Mesenchymal stem cell (in vitro differentiated cells and primary cell): ENCODE results near the gene FABP1.

Experiments
- DNase-seq: peaks from one replicate; pipeline ENCODE4 v3.0.0-alpha.2; 2013
- H2AFZ ChIP-seq: one replicate; pipeline ENCODE4 v1.6.1; 2013; ENCODE audit warnings: low read depth, mild to moderate bottlenecking, control low read depth, inconsistent platforms, low read length, moderate library complexity
- H2AK5ac ChIP-seq: 2 replicates; pipeline ENCODE4 v1.6.1; 2013; ENCODE audit warnings: low read length, moderate library complexity, mild to moderate bottlenecking, inconsistent platforms; ENCODE audit not compliant: severe bottlenecking
- H2BK120ac ChIP-seq: one replicate; pipeline ENCODE4 v1.6.1; 2013; ENCODE audit warnings: low read depth, mild to moderate bottlenecking, inconsistent platforms, low read length, moderate library complexity
- H2BK12ac ChIP-seq, 2 experiments: one replicate each; pipeline ENCODE4 v1.6.1; 2013; ENCODE audit warnings: inconsistent platforms in 2 of 2, low read length in 2 of 2, mild to moderate bottlenecking in 2 of 2, moderate library complexity in 2 of 2, control low read depth in 1 of 2
- H2BK15ac ChIP-seq: one replicate; pipeline ENCODE4 v1.6.1; 2013; ENCODE audit warnings: mild to moderate bottlenecking, low read depth, inconsistent platforms; ENCODE audit not compliant: poor library complexity, severe bottlenecking
- H2BK5ac ChIP-seq: 2 replicates; pipeline ENCODE4 v1.6.1; 2013; ENCODE audit warnings: low read depth, mild to moderate bottlenecking, low read length, control low read depth, inconsistent platforms; ENCODE audit not compliant: poor library complexity, severe bottlenecking
- H3K14ac ChIP-seq, 2 experiments: one replicate each; pipeline ENCODE4 v1.6.1; 2013; ENCODE audit warnings: inconsistent platforms in 2 of 2, low read length in 2 of 2, control low read depth in 1 of 2, mild to moderate bottlenecking in 1 of 2, moderate library complexity in 1 of 2
- H3K18ac ChIP-seq, 2 experiments: one replicate each; pipeline ENCODE4 v1.6.1; 2013; ENCODE audit warnings: inconsistent platforms in 2 of 2, low read length in 2 of 2, control low read depth in 1 of 2, low read depth in 1 of 2, mild to moderate bottlenecking in 1 of 2
- H3K23ac ChIP-seq, 2 experiments: one replicate each; pipeline ENCODE4 v1.6.1; 2013; ENCODE audit warnings: inconsistent platforms in 2 of 2, low read length in 2 of 2, mild to moderate bottlenecking in 2 of 2, moderate library complexity in 2 of 2, control low read depth in 1 of 2
- H3K27ac ChIP-seq: 2 replicates; pipeline ENCODE4 v1.5.1; 2013; ENCODE audit warnings: mild to moderate bottlenecking, moderate library complexity, low read length, control low read depth, inconsistent platforms; ENCODE audit not compliant: poor library complexity, severe bottlenecking
- H3K27me3 ChIP-seq, 2 experiments: 2 replicates each; pipeline versions ENCODE4 v1.6.1 to v1.7.0; 2013; ENCODE audit warnings: low read length in 2 of 2, mild to moderate bottlenecking in 2 of 2, moderate library complexity in 2 of 2, control low read depth in 1 of 2, inconsistent platforms in 1 of 2; ENCODE audit not compliant: control insufficient read depth in 1 of 2, insufficient read depth in 1 of 2
- H3K36me3 ChIP-seq, 2 experiments: 2 replicates each; pipeline versions ENCODE4 v1.6.1 to v1.7.0; 2013; ENCODE audit warnings: low read length in 2 of 2, control low read depth in 1 of 2, inconsistent platforms in 1 of 2, low read depth in 1 of 2, mild to moderate bottlenecking in 1 of 2; ENCODE audit not compliant: insufficient read depth in 2 of 2, control insufficient read depth in 1 of 2
- H3K4ac ChIP-seq, 2 experiments: one replicate each; pipeline ENCODE4 v1.6.1; 2013; ENCODE audit warnings: inconsistent platforms in 2 of 2, low read length in 2 of 2, mild to moderate bottlenecking in 2 of 2, moderate library complexity in 2 of 2, control low read depth in 1 of 2, low read depth in 1 of 2
- H3K4me1 ChIP-seq: 2 replicates; pipeline ENCODE4 v1.6.1; 2013; ENCODE audit warnings: low read depth, low read length, control low read depth; ENCODE audit not compliant: control insufficient read depth, insufficient read depth
- H3K4me2 ChIP-seq: 2 replicates; pipeline ENCODE4 v1.6.1; 2013; ENCODE audit warnings: low read length, mild to moderate bottlenecking, inconsistent platforms; ENCODE audit not compliant: poor library complexity, severe bottlenecking
- H3K4me3 ChIP-seq, 2 experiments: 2 replicates each; pipeline versions ENCODE4 v1.5.1 to v1.7.0; 2013; ENCODE audit warnings: low read length in 2 of 2, mild to moderate bottlenecking in 2 of 2, control low read depth in 1 of 2, low read depth in 1 of 2; ENCODE audit not compliant: insufficient read depth in 1 of 2
- H3K79me1 ChIP-seq: replicated peaks from 2 replicates; pipeline ENCODE4 v1.6.1; 2013; ENCODE audit warnings: mild to moderate bottlenecking, control low read depth, low read length, inconsistent platforms; ENCODE audit not compliant: poor library complexity, severe bottlenecking
- H3K9ac ChIP-seq: 2 replicates; pipeline ENCODE4 v1.7.0; 2013; ENCODE audit warnings: mild to moderate bottlenecking, low read length, moderate library complexity
- H3K9me3 ChIP-seq: 2 replicates; pipeline ENCODE4 v1.7.0; 2013; ENCODE audit warnings: mild to moderate bottlenecking, low read length; ENCODE audit not compliant: control insufficient read depth
- H4K8ac ChIP-seq: one replicate; pipeline ENCODE4 v1.6.1; 2013; ENCODE audit warnings: inconsistent platforms, mild to moderate bottlenecking, low read length, moderate library complexity
- H4K91ac ChIP-seq: one replicate; pipeline ENCODE4 v1.6.1; 2013; ENCODE audit warnings: mild to moderate bottlenecking, low read length, inconsistent platforms
- WGBS: methylation state at CpG from one replicate; pipeline ENCODE4 v1.1.7; 2013; ENCODE audit warnings: mixed read lengths; 5-methylcytosine and 5-hydroxymethylcytosine counted together

The FABP1 gene

GRCh38 chr2:88100489-88100858 lies 27.4 kb downstream of the FABP1 start:
- Histone ChIP-seq H2AFZ (no peak overlapping the region), H3K23ac (no peak overlapping the region), H3K14ac (no peak overlapping the region), H3K27ac (no peak overlapping the region), H4K8ac (no peak overlapping the region), H4K91ac (no peak overlapping the region), H3K36me3 (no peaks in the 10 kb centered on the region), H2BK5ac (no peak overlapping the region), H2BK15ac (no peak overlapping the region), H3K18ac (no peak overlapping the region), H3K4me1 (no peaks in the 10 kb centered on the region), H3K4ac (no peak overlapping the region), H3K4me3 (no peak overlapping the region), H2AK5ac (no peak overlapping the region), H3K4me2 (no peak overlapping the region), H2BK120ac (no peak overlapping the region), H3K27me3 (peaks cover 18 to 23% of the 10 kb centered on the region in 2 experiments), H3K79me1 (no peaks in the 10 kb centered on the region), H2BK12ac (no peak overlapping the region), H3K9ac (no peak overlapping the region), H3K9me3 (no peaks in the 10 kb centered on the region)
- 82% methylated on average over 3 of the region's 3 CpGs for WGBS
- no peak for DNase-seq

GRCh38 chr2:88099798-88100488 lies 27.9 kb downstream of the FABP1 start:
- Histone ChIP-seq H2BK15ac (no peak overlapping the region), H3K4ac (no peak overlapping the region), H2BK12ac (no peak overlapping the region), H4K8ac (no peak overlapping the region), H2AFZ (no peak overlapping the region), H3K14ac (no peak overlapping the region), H3K27ac (no peak overlapping the region), H3K23ac (no peak overlapping the region), H4K91ac (no peak overlapping the region), H3K9me3 (no peaks in the 10 kb centered on the region), H3K4me1 (no peaks in the 10 kb centered on the region), H3K27me3 (peaks cover 22 to 28% of the 10 kb centered on the region in 2 experiments), H3K36me3 (no peaks in the 10 kb centered on the region), H3K18ac (no peak overlapping the region), H2AK5ac (no peak overlapping the region), H3K79me1 (no peaks in the 10 kb centered on the region), H3K4me2 (no peak overlapping the region), H2BK5ac (no peak overlapping the region), H3K4me3 (no peak overlapping the region), H2BK120ac (no peak overlapping the region), H3K9ac (no peak overlapping the region)
- 11% methylated on average over 4 of the region's 5 CpGs for WGBS
- peak; percentile 22 for DNase-seq

- H2AFZ ChIP-seq = no peak overlapping the region
- H4K8ac ChIP-seq = no peak overlapping the region
- H3K36me3 ChIP-seq = no peaks in the 10 kb centered on the region
- no peak for DNase-seq
- no peaks in the 10 kb centered on the region for H3K9me3 ChIP-seq
- no peak overlapping the region for H3K4ac ChIP-seq
- no peak overlapping the region for H3K4me2 ChIP-seq
- H2BK120ac ChIP-seq = no peak overlapping the region
- H4K91ac ChIP-seq = no peak overlapping the region
- no peaks in the 10 kb centered on the region for H3K4me1 ChIP-seq
- H3K9ac ChIP-seq = no peak overlapping the region
- no peak overlapping the region for H2BK12ac ChIP-seq
- H2BK5ac ChIP-seq = no peak overlapping the region
- no peak overlapping the region for H2BK15ac ChIP-seq
- peaks cover 23 to 32% of the 10 kb centered on the region in 2 experiments for H3K27me3 ChIP-seq
- H3K14ac ChIP-seq = no peak overlapping the region
- no peak overlapping the region for H3K18ac ChIP-seq
- H3K4me3 ChIP-seq = no peak overlapping the region
- no peaks in the 10 kb centered on the region for H3K79me1 ChIP-seq
- H3K27ac ChIP-seq = no peak overlapping the region
- H2AK5ac ChIP-seq = no peak overlapping the region
- no peak overlapping the region for H3K23ac ChIP-seq
Observed at GRCh38 chr2:88098558-88098900, 29.3 kb downstream of the FABP1 start.

- H2BK120ac ChIP-seq = no peak overlapping the region
- H3K4ac ChIP-seq = no peak overlapping the region
- no peak overlapping the region for H2BK12ac ChIP-seq
- H2BK15ac ChIP-seq = no peak overlapping the region
- no peak overlapping the region for H3K4me2 ChIP-seq
- H4K91ac ChIP-seq = peak overlapping the region; percentile 7
- H3K18ac ChIP-seq = no peak overlapping the region
- H3K36me3 ChIP-seq = no peaks in the 10 kb centered on the region
- H3K14ac ChIP-seq = no peak overlapping the region
- no peak overlapping the region for H3K9ac ChIP-seq
- no peaks in the 10 kb centered on the region for H3K79me1 ChIP-seq
- no peak overlapping the region for H2AK5ac ChIP-seq
- H4K8ac ChIP-seq = no peak overlapping the region
- H2BK5ac ChIP-seq = no peak overlapping the region
- H3K27ac ChIP-seq = no peak overlapping the region
- peaks cover 20 to 31% of the 10 kb centered on the region in 2 experiments for H3K27me3 ChIP-seq
- no peak overlapping the region for H3K4me3 ChIP-seq
- no peaks in the 10 kb centered on the region for H3K9me3 ChIP-seq
- no peaks in the 10 kb centered on the region for H3K4me1 ChIP-seq
- H3K23ac ChIP-seq = no peak overlapping the region
- WGBS = 92% methylated on average over 3 of the region's 4 CpGs
- H2AFZ ChIP-seq = no peak overlapping the region
- no peak for DNase-seq
Observed at GRCh38 chr2:88097891-88098557, 29.8 kb downstream of the FABP1 start.
